HepG2 (cell line): ENCODE results near the gene CNTN5.

Experiments used
- ELF1 ChIP-seq: sonication (generic); formaldehyde crosslinking; IDR thresholded peaks from 2 replicates; pipeline ENCODE4 v1.4.0; 2020; ENCODE audit warnings: missing genetic modification reagents
- NFYB ChIP-seq: sonication (generic); formaldehyde crosslinking; IDR thresholded peaks from 2 replicates; pipeline ENCODE4 v1.4.0; 2020; ENCODE audit warnings: missing genetic modification reagents
- POLR2A ChIP-seq, 2 experiments: IDR thresholded peaks; 2 replicates each; pipeline ENCODE4 v1.6.1; 2011; ENCODE audit warnings: low read depth in 2 of 2, low read length in 2 of 2, mild to moderate bottlenecking in 1 of 2, moderate library complexity in 1 of 2; ENCODE audit not compliant: insufficient read depth in 1 of 2
- SOX6 ChIP-seq, 2 experiments: fragments of 450-650 bp in 1 of 2; sonication (generic) in 1 of 2; formaldehyde crosslinking in 1 of 2; IDR thresholded peaks; 2 replicates each; pipeline versions ENCODE4 v1.4.0 to v1.6.1; 2017 to 2020; ENCODE audit warnings: antibody characterized with exemption in 1 of 2, mild to moderate bottlenecking in 1 of 2, missing genetic modification reagents in 1 of 2
- ZNF570 ChIP-seq: sonication (generic); formaldehyde crosslinking; IDR thresholded peaks from 2 replicates; pipeline ENCODE4 v1.4.0; 2020; ENCODE audit warnings: mild to moderate bottlenecking, missing genetic modification reagents, borderline replicate concordance
- ZNF747 ChIP-seq: sonication (generic); formaldehyde crosslinking; IDR thresholded peaks from 2 replicates; pipeline ENCODE4 v1.8.1; 2023; ENCODE audit warnings: missing genetic modification reagents, mild to moderate bottlenecking, borderline replicate concordance

DNA sequence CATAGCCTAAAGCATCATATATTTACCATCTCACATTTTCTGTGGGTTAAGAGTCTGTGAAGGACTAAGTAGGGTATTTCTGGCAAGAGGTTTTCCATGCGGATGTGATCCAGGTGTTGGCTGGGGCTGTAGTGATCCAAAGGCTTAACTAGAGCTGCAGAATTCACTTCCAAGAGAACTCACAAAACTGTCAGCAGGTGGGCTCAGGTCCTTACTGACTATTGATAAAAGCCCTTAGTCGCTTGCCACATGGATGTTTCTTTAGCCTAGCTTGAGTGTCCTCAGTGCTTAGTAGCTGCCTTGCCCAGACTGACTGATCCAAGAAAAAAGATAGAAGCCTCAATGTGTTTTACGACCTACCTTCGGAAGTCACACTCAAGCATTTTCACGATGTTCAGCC is 250.8 kb downstream of the CNTN5 start:
- no peak for TF ChIP-seq ELF1
- no peak for TF ChIP-seq NFYB
- TF ChIP-seq ZNF570 (CRISPR knock-in tag), result no peak
- no peak for TF ChIP-seq SOX6 (IDR thresholded peaks at IDR 0.05)
- TF ChIP-seq SOX6 (CRISPR knock-in tag; IDR thresholded peaks at IDR 0.05), result no peak
- no peak for TF ChIP-seq POLR2A (IDR thresholded peaks at IDR 0.05; ENCODE audit: insufficient read depth in 1 of 2, low read depth in 2 of 2, low read length in 2 of 2)
- TF ChIP-seq ZNF747 (CRISPR knock-in tag), result no peak
